ENCODE measurements around the gene CABP4.
"Not testable (repeated sequence)": the region's sequence is repeated elsewhere in the genome, so short reads cannot be mapped to it uniquely, and the experiment has no call there.

Gene CABP4

DNA sequence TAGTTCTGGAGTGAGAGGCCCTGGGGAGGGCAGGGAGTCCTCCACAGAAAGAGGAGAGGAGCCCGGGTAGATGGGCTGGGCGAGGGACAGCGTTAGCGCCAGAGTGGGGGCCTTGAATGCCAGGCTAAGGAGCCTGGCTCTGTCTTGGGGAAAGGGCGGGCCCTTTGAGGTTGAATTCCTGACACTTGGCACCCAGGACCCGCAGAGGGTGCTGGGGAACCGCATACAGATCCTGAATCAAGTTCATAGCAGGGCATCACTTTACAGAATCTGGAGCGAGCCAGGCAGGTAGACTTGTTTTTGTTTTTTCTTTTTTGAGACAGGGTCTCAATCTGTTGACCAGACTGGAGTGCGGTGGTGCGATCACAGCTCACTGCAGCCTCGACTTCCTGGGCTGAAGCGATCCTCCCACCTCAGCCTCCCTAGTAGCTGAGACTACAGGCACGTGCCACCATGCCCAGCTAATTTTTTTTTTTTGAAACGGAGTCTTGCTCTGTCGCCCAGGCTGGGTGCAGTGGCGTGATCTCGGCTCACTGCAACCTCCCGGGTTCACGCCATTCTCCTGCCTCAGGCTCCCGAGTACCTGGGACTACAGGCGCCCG, 33.6 kb upstream of the CABP4 start:
- Histone ChIP-seq H3K27ac (ENCODE audit: poor library complexity, severe bottlenecking) (no peak overlapping the region), H3K4me1 (ENCODE audit: insufficient read depth, poor library complexity, severe bottlenecking) (peaks cover 3% of the 10 kb centered on the region), H3K9me3 (ENCODE audit: severe bottlenecking) (no peaks in the 10 kb centered on the region), H3K4me3 (ENCODE audit: severe bottlenecking) (peak overlapping the region; percentile 63), H3K27me3 (ENCODE audit: insufficient read depth, poor library complexity, severe bottlenecking) (no peaks in the 10 kb centered on the region), H3K36me3 (ENCODE audit: low read depth) (no peaks in the 10 kb centered on the region)
- TF ChIP-seq, protein P1, sequence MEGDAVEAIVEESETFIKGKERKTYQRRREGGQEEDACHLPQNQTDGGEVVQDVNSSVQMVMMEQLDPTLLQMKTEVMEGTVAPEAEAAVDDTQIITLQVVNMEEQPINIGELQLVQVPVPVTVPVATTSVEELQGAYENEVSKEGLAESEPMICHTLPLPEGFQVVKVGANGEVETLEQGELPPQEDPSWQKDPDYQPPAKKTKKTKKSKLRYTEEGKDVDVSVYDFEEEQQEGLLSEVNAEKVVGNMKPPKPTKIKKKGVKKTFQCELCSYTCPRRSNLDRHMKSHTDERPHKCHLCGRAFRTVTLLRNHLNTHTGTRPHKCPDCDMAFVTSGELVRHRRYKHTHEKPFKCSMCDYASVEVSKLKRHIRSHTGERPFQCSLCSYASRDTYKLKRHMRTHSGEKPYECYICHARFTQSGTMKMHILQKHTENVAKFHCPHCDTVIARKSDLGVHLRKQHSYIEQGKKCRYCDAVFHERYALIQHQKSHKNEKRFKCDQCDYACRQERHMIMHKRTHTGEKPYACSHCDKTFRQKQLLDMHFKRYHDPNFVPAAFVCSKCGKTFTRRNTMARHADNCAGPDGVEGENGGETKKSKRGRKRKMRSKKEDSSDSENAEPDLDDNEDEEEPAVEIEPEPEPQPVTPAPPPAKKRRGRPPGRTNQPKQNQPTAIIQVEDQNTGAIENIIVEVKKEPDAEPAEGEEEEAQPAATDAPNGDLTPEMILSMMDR (IDR thresholded peaks at IDR 0.05; ENCODE audit: poor library complexity, severe bottlenecking), result no peak
- peak; percentile 12 for ATAC-seq (ENCODE audit: low read depth)
- DNase-seq (ENCODE audit: low spot score), result no peak

DNA sequence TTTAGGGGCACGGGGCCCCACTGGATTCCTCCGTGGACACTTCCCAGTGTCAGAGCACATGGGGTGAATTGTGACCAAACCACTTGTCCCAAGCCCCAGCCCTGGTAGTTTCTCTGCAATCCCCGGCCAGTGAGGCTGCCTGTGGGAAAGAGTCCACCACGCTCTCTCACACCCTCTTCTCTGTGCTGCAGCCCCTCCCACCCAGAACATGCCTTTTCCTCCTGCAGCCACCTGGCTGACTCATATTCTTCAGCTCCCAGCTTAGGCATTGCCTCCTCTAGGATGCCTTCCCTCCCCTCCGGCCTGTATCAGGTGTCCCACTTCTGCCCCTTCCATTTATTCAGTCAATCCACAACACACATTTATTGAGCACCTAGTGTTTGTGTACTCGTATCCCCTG, 32.3 kb upstream of the CABP4 start:
- DNase-seq (ENCODE audit: low spot score) (no peak), ATAC-seq (ENCODE audit: low read depth) (peak; percentile 72)
- TF ChIP-seq, protein P1 (IDR thresholded peaks at IDR 0.05; ENCODE audit: poor library complexity, severe bottlenecking), result no peak
- no peak overlapping the region for H3K4me3 ChIP-seq (ENCODE audit: severe bottlenecking)
- no peaks in the 10 kb centered on the region for H3K9me3 ChIP-seq (ENCODE audit: severe bottlenecking)
- H3K27me3 ChIP-seq (ENCODE audit: insufficient read depth, poor library complexity, severe bottlenecking), result no peaks in the 10 kb centered on the region
- no peak overlapping the region for H3K27ac ChIP-seq (ENCODE audit: poor library complexity, severe bottlenecking)
- peaks cover 3% of the 10 kb centered on the region for H3K4me1 ChIP-seq (ENCODE audit: insufficient read depth, poor library complexity, severe bottlenecking)
- no peaks in the 10 kb centered on the region for H3K36me3 ChIP-seq (ENCODE audit: low read depth)

DNA sequence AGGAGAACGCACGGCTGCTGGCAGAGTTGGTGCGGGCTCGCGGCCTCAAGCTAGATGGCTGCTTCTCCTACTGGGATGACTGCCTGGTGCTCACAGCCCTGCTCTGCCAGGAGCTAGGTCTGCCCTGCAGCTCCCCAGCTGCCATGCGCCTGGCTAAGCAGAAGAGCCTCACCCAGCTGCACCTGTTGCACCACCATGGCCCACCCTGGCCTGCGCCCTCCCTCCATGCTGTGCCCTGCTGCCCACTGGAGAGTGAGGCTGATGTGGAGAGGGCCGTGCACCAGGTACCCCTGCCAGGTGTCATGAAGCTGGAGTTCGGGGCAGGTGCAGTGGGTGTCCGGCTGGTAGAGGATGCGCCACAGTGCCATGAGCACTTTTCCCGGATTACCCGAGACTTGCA, 31.7 kb upstream of the CABP4 start:
- ATAC-seq (ENCODE audit: low read depth), result no peak
- H3K27ac ChIP-seq (ENCODE audit: poor library complexity, severe bottlenecking), result no peak overlapping the region
- no peaks in the 10 kb centered on the region for H3K9me3 ChIP-seq (ENCODE audit: severe bottlenecking)
- no peaks in the 10 kb centered on the region for H3K27me3 ChIP-seq (ENCODE audit: insufficient read depth, poor library complexity, severe bottlenecking)
- TF ChIP-seq, protein P1 (IDR thresholded peaks at IDR 0.05; ENCODE audit: poor library complexity, severe bottlenecking), result no peak
- H3K4me1 ChIP-seq (ENCODE audit: insufficient read depth, poor library complexity, severe bottlenecking), result peaks cover 3% of the 10 kb centered on the region
- H3K36me3 ChIP-seq (ENCODE audit: low read depth), result no peaks in the 10 kb centered on the region
- DNase-seq (ENCODE audit: low spot score), result no peak
- no peak overlapping the region for H3K4me3 ChIP-seq (ENCODE audit: severe bottlenecking)

DNA sequence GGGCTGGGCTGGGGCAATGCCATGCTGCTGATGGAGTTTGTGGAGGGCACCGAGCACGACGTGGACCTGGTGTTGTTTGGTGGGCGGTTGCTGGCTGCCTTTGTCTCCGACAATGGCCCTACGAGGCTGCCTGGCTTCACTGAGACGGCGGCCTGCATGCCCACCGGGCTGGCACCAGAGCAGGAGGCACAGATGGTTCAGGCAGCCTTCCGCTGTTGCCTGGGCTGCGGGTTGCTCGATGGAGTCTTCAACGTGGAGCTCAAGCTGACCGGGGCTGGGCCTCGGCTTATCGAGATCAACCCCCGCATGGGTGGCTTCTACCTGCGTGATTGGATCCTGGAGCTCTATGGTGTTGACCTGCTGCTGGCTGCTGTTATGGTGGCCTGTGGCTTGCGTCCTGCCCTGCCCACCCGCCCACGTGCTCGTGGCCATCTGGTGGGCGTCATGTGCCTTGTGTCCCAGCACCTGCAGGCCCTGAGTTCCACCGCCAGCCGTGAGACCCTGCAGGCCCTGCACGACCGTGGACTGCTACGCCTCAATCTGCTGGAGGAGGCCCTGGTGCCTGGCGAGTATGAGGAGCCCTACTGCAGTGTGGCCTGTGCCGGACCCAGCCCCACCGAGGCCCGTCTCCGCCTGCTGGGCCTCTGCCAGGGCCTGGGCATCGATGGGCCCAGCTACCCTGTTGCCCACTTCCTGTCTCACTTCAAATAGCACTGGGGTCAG, 31.1 kb upstream of the CABP4 start:
- H3K27ac ChIP-seq (ENCODE audit: poor library complexity, severe bottlenecking), result no peak overlapping the region

DNA sequence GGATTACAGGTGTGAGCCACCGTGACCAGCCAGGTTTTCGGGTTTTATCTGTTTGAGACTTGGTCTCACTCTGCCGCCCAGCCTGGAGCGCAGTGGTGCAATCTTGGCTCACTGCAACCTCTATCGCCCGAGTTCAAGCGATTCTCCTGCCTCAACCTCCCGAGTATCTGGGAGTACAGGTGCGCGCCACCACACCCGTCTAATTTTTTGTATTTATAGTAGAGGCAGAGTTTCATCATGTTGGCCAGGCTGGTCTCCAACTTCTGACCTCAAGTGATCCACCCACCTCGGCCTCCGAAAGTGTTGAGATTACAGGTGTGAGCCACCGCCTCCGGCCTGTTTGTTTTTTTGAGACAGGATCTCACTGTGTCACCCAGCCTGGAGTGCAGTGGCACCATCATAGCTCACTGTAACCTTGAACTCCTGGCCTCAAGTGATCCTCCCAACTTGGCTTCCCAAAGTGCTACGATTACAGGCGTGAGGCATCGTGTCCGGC, 27.7 kb upstream of the CABP4 start:
- Histone ChIP-seq H3K36me3 (ENCODE audit: low read depth) (peaks cover 32% of the 10 kb centered on the region), H3K27ac (ENCODE audit: poor library complexity, severe bottlenecking) (peak overlapping the region; percentile 39), H3K4me3 (ENCODE audit: severe bottlenecking) (peak overlapping the region; percentile 78)
- not testable (repeated sequence) for ATAC-seq (ENCODE audit: low read depth); H3K9me3 ChIP-seq (ENCODE audit: severe bottlenecking); H3K27me3 ChIP-seq (ENCODE audit: insufficient read depth, poor library complexity, severe bottlenecking); H3K4me1 ChIP-seq (ENCODE audit: insufficient read depth, poor library complexity, severe bottlenecking); DNase-seq (ENCODE audit: low spot score)

More for the DNA sequence above, 31.1 kb upstream of the CABP4 start:
- peaks cover 3% of the 10 kb centered on the region for H3K4me1 ChIP-seq (ENCODE audit: insufficient read depth, poor library complexity, severe bottlenecking)
- ATAC-seq (ENCODE audit: low read depth), result no peak
- DNase-seq (ENCODE audit: low spot score), result no peak
- H3K27me3 ChIP-seq (ENCODE audit: insufficient read depth, poor library complexity, severe bottlenecking), result no peaks in the 10 kb centered on the region
- H3K4me3 ChIP-seq (ENCODE audit: severe bottlenecking), result no peak overlapping the region
- H3K36me3 ChIP-seq (ENCODE audit: low read depth), result no peaks in the 10 kb centered on the region
- TF ChIP-seq, protein P1 (IDR thresholded peaks at IDR 0.05; ENCODE audit: poor library complexity, severe bottlenecking), result no peak
- H3K9me3 ChIP-seq (ENCODE audit: severe bottlenecking), result no peaks in the 10 kb centered on the region

All from RWPE2 (cell line).